Activated CD4-positive, alpha-beta T cell treated with anti-CD3 and anti-CD28 coated beads, Interleukin-2, amount 50 U/mL, for 1 hour (primary cell): ENCODE measurements around the gene KRT82.
"Not testable (repeated sequence)": the region's sequence is repeated elsewhere in the genome, so short reads cannot be mapped to it uniquely, and the experiment has no call there.

Experiments used
- DNase-seq: peaks from one replicate; pipeline ENCODE4 v3.0.0-alpha.2; 2020

The KRT82 gene

DNA sequence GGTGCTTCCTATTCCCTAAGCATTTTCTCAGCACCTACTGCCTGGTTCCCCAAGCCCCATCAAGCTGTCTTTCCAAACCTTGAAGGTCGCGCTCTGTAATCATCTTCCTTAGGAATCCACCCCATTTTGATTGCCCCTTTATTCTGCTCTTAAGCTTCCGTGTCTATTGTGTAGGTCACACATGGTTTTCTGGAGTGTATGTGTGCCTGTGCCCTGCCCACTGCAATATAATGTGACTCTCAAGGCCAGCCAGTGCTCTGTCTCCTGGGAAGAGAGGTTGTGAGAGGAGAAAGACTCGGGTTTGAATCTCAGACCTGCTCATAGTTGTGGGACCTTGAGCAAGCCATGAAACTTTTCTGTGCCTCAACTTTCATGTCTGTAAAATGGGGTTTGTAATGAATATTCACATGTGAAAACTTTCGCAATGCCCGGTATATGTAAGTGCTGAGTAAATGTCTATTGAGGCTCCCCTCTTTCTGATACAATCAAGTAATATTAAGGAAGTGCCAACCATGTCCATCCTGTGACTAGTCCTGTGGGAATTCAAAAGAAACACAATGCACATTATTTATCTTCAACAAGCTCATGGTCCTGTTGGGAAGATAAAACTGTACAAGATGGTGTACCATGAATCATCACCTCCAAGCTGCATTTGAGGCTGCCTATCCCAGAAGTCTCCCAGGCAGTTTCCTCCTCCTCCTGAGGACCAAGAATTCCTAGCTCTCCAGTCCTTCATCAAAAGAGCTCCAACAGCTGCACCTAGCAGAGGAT is 28.8 kb upstream of the KRT82 start:
- DNase-seq = no peak

GRCh38 chr12:52434081-52434733 is 28.1 kb upstream of the KRT82 start, which contains the start of gene KRT75:
Gene KRT75, minus strand, starts transcription at chr12:52434371. Its CDS starts 67 bp downstream, at chr12:52434304.
- no peak for DNase-seq

GRCh38 chr12:52433501-52434080 is 27.5 kb upstream of the KRT82 start:
- no peak for DNase-seq

DNA sequence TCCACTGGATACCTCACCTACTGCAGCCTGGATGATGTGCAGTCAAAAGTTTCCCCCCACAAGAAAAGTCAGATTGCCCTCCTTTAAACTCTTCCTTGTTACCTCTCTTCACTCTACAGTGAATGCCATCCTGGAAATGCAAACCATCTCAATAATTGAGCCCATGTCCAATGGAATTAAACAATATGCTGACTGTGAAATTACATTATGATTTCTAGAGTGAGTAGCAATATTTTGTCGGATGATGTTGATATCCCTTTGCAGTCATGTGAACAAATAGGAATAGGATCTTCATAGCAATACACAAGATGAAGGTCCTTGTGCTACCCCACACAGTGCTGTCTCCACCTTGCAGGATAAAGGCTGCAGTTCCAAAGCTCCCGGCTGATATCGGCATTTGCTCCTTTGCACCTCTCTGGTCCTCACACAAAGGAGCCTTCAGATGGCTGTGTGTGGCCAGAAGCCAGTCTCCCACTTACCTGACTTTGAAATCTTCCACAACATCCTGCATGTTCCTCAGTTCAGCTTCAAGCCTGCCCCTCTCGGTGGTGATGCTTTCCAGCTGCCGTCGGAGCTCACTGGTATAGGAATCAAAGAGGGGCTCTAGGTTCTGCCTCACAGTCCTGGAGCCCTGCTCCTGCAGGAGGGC is 26.5 kb upstream of the KRT82 start:
- no peak for DNase-seq

- no peak for DNase-seq
Measured at GRCh38 chr12:52428121-52428520, 22.0 kb upstream of the KRT82 start.

- DNase-seq = no peak
Measured at GRCh38 chr12:52427083-52427482, 20.9 kb upstream of the KRT82 start.

DNA sequence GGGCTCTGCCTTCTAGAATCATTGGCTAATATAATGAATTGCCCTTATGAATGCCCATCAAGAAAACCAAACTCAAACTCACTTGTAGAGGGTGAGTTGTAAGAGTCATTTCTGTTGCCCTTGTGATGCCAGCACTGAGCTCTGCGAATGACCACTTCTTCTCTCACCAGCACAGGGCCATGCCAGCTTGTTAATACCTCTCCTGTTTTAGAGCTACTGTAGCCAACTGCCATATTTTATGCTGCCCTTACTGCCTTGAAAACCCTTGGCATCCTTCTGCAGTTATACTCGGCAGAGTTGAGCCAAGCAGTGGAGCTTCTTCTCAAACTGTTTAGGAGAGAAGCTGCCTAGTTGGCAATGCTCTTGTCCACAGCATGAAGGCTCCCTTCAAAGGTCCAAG is 19.9 kb upstream of the KRT82 start:
- DNase-seq = no peak

DNA sequence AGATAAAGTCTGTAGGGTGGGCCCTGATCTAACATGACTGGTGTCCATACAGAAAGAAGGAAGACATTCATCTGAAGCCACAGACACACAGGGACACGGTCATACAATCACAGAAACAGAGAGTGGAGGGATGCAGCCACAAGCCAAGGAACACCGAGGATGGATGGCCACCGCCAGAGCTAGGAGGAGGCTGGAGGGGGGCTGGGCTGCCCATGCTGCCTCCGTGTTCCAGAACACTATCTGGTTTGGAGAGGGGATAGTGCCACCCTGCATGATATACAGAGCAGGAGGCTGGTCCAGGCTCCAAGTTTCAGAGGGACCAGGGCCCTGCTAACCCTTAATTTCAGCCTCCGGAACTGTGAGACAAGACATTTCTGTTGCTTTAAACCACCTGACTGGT is 19.3 kb upstream of the KRT82 start:
- no peak for DNase-seq

DNA sequence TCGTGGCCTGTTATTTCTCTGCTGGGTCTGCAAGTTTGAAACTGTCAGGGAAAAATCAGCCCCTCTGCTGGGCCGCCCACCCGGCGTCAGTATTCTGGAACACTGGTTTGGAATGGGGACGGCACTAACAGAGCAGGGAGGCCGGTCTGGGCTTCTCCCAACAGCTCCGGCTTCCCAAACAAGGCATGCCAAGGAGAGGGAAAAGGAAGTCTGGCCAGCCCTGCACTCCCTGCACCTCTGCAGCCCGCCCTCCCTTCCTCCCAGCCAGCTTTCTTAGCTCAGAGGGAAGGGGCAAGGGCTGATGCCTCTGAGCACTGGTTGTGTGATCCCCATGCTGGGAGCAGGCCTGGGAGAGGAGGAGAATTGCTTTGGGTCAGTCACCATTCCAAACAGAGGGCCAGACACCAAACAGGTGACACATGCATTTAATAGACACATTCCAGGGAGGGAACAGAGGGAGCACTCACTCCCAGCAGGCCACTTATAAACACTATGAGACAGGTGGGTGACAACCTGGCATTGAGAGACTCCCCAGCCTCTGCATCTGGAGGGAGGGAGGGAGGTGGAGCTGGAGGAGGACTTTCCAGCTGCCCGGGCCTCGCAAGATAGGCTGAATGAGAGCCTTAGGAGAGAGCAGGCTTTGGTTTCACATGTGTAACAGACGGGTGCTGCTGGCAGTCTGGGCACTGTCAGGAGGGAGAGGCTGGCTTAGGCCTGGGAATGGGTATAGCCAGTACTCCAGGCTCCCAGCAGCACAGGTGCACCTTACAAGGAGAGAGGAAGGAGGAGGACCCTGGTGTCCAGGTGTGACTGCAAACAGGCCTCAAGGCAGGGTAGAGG is 17.7 kb upstream of the KRT82 start:
- no peak for DNase-seq

GRCh38 chr12:52423035-52423434 is 16.9 kb upstream of the KRT82 start:
- DNase-seq = no peak

GRCh38 chr12:52419656-52420055 is 13.5 kb upstream of the KRT82 start:
- DNase-seq = no peak

DNA sequence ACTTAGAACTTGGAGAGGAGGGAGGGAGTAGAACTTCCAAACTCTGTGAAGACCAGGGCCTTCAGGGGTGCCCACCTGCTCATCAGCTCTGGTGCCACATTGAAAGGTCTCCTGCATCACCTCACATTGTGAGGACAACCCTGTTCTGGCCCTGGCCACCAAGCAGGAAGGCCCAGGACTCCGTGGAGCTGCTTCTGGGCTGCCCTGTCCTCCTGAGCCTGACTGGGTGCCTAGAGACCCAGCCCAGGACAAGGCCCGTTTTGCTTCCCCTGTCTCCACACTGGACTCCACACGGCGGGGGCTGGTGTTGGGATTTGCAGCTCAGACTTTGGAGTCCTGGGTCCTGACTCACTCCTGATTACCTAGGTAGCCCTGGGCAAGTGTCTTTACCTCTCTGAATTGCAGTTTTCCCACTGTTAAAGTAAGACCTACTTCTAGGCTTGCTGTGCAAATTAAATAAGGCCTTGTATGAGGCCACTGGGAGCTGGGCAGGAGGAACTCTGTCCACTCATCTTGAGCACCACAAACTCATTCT is 12.5 kb upstream of the KRT82 start:
- no peak for DNase-seq

GRCh38 chr12:52417740-52418139 is 11.6 kb upstream of the KRT82 start:
- DNase-seq = no peak

- DNase-seq = no peak
Measured at GRCh38 chr12:52416795-52417194, 10.7 kb upstream of the KRT82 start.

DNA sequence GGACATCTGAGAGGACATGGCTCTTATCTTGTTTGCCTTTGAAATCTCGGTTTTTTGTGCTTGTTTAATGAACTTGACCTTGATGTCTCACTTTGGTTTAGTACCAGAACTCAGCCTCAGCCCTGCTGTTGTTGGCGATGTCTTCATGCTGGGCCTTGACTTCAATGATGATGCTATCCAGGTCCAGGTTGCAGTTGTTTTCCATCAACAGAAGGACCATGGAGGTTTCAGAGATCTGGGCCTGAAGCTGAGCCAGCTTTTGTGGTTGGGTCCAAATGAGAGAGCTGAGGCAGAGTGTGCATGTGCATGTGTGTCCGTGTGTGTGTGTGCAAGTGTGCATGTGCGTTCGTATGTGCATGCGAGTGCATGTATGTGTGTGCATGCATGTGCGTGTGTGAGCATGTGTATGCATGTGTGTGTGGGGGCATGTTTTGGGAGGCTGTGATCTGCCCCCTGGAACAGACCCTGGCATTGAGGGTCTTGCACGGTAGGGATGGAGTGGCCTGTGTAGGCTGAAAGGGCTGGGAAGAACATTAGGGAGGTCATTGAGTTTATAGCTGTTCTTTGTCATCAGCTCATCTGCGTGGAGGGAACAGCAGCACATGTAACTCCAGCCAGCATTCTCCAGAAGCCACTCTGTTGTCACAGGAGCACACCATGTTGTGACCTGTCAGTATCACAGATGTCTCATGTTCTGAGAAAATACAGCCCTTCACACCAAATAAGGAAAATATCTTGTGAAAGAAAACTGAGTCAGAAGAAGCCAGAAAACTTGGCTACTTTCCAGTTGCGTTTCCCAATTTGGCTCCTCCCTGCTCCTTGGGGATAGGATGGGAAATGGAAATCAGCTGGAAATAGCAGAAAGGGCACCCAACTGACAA is 10.0 kb upstream of the KRT82 start:
- no peak for DNase-seq

- no peak for DNase-seq
Measured at GRCh38 chr12:52414936-52415335, 8.8 kb upstream of the KRT82 start.

DNA sequence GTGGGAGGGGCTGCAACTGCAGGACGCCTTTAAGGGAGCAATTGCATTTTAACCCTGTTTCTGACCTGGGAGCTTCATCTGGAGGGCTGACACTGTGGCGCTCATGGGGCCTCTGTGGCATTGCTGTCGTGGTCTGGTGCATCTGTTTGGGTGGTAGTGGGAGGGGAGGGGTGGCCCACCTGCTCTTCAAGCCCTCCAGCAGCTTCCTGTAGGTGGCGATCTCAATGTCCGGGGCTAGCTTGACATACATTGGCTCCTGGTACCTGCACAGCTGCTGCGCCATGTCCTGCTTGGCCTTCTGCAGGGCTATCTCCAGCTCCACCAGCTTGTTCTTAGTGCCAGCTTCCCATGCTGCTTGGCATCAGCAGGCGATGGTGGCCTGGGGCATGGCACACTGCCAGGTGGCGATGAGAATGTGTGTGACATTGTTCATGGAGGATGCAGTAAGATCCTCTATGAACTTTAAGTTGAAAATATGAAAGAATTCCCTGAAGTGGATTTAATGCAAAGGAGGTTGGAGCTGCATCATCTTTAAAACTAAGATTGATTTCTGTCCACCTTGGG is 7.7 kb upstream of the KRT82 start:
- DNase-seq = no peak

- no peak for DNase-seq
Measured at GRCh38 chr12:52413202-52413601, 7.1 kb upstream of the KRT82 start.

DNA sequence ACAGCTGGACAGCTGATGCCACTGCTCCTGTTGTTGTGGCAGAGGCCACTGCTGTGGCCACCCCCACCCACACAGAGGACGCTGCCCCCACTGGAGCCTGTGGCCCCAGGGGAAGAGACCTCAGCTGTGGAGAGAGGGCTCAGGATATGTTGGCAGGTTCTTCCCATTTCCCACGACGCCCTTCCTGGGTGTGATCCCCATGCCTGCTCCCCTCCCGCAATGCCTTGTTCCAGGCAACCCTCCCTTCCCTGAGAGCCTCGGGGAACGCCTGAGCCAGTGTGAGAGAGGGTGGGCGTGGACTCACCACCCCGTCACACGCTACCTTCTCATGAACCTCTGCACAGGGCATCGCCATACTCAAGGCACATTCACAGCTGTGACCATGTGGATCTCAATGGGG is 5.7 kb upstream of the KRT82 start:
- DNase-seq = no peak

DNA sequence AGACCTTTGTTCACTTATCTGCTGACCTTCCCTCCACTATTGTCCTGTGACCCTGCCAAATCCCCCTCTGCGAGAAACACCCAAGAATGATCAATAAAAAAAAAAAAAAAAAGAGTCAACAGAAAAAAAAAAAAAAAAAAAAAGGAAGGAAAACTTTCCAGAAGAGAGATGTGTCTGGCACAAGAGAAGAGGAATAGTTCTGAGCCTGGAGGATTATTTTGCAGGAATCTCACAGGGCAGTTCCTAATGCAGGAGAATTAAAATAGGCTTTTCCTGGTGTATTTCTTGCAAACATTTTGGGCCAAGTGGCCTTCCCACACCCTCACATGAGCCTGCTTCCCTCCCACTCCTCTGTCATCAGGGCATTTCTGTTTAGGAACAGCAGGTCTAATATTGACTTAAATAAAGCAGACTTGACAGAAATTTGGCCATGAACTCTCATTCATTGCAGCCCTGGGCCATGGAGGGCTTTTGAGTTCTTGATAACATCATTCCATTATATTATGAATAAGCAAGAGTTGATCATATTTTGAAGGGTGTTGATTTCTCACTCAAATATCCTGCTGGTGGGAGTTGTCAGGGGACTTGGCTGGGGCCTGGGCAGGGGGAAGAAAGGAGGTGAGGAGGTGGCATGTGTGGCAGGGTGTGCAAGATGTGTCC is 4.6 kb upstream of the KRT82 start:
- not testable (repeated sequence) for DNase-seq

DNA sequence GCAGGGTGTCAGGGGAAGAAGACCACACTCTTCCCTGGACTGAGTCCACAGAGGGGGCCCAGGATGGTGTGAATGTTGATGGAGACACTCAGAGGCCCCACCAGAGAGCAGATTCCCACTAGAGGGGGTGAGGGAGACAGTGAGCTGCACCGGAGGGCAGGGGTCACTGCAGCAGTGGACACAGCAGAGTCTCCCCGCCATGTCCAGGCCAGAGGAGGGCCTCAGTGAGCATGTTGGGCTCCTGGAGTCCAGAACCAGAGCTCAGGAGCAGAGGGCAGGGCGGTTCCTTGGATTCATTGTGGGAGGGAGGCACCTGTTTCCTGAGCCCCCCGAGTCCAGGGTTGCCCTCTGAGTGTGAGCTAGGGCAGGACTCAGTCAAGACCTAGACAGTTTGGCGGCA is 1.8 kb upstream of the KRT82 start:
- DNase-seq = no peak
